H1 (cell line): ENCODE data around the gene CCDC195. TPM values are rescaled to one million over a fixed set of nuclear protein-coding genes. Genes with fewer than 3 reads are reported as not detected.

Experiments
- HDAC2 ChIP-seq, 2 experiments: fragments of 300-600 bp in 1 of 2; sonication (generic) in 1 of 2; IDR thresholded peaks; 2 replicates each; pipeline ENCODE4 v1.6.1; 2011 to 2012; ENCODE audit warnings: low read depth in 2 of 2, low read length in 2 of 2, mild to moderate bottlenecking in 2 of 2, moderate library complexity in 2 of 2, borderline replicate concordance in 1 of 2, inconsistent platforms in 1 of 2
- JUN ChIP-seq: IDR thresholded peaks from 2 replicates; pipeline ENCODE4 v1.6.1; 2011; ENCODE audit warnings: low read depth, mild to moderate bottlenecking, improper control_type of control experiment, low read length
- SP2 ChIP-seq: IDR thresholded peaks from 2 replicates; pipeline ENCODE4 v1.6.1; 2012; ENCODE audit warnings: mild to moderate bottlenecking, low read length, inconsistent platforms
- TEAD4 ChIP-seq: IDR thresholded peaks from 2 replicates; pipeline ENCODE4 v1.6.1; 2012; ENCODE audit warnings: low read depth, low read length, inconsistent platforms, mixed read lengths
- polyA plus RNA-seq, 7 experiments: library from polyadenylated mRNA; depleted of rRNA in 3 of 7; stranded (reverse) in 5 of 7; unstranded in 2 of 7; fragments of >200 nt in 5 of 7; fragments of 200-250 nt in 2 of 7; gene quantifications; 1 replicate in 5 of 7; 2 replicates in 1 of 7; 4 replicates in 1 of 7; pipeline versions ENCODE4 v1.2.1 to v1.2.3, GENCODE V29; 2011 to 2013; ENCODE audit warnings: missing spikeins in 2 of 7, mixed read lengths in 2 of 7
- total RNA-seq: library from RNA; stranded (reverse); fragmentation: NEBNext Ultra II Directional; extraction: Animal tissue kit (Norgen Biotek cat#: 25700); gene quantifications from 2 replicates; pipeline ENCODE4 v1.2.1, GENCODE V29; 2021

Gene CCDC195
- total and polyA plus RNA-seq, 2 of the 8 experiments (the other 6 are each of a cell fraction or from before 2014, with no cell fraction given): not detected

GRCh38 chr2:224757934-224758548 is 41.9 kb upstream of the CCDC195 start (continued):
- TF ChIP-seq TEAD4 (no peak), SP2 (no peak), HDAC2 (IDR thresholded peaks at IDR 0.05; ENCODE audit: borderline replicate concordance in 1 of 2, low read depth in 2 of 2, low read length in 2 of 2) (no peak), JUN (no peak)
